Measurements from ENCODE around the gene GAS2L1. TPM values are rescaled to one million over a fixed set of nuclear protein-coding genes. Genes with fewer than 3 reads are reported as not detected.
"Not testable (repeated sequence)": the region's sequence is repeated elsewhere in the genome, so short reads cannot be mapped to it uniquely, and the experiment has no call there.

The GAS2L1 gene

DNA sequence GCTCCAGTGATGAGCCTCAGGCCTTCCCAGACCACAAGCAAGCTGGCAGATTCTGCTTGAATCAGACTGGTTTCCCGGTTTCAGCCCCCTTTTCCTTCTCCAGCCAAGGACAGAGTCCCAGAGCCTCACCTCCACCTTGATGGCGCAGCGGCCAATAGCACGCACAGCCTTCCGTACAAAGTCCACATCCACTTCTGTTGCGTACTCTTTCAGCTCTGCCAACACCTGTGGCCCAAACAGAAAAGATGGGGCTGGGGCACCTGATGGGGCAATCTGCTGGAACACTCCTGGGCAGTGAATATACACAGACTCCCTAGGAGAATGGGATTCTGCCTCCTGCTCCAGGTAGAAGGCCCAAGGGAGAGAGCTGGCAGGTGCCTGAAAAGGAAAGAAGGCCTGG is 44.6 kb downstream of the GAS2L1 start:
- H3K4me2 ChIP-seq (ENCODE audit: low read length), result no peak overlapping the region
- H3K4me3 ChIP-seq (ENCODE audit: low read length), result no peak overlapping the region
- H3K36me3 ChIP-seq (ENCODE audit: insufficient read depth, low read length), result peaks cover 90% of the 10 kb centered on the region
- no peaks in the 10 kb centered on the region for H3K9me3 ChIP-seq (replicated peaks; ENCODE audit: low read length)
- H3K27me3 ChIP-seq (ENCODE audit: control insufficient read depth, insufficient read depth, low read length), result no peaks in the 10 kb centered on the region
- no peaks in the 10 kb centered on the region for H3K4me1 ChIP-seq (ENCODE audit: control insufficient read depth, insufficient read depth, low read length)
- no peak overlapping the region for H3K9ac ChIP-seq (ENCODE audit: low read depth, low read length)

- no peaks in the 10 kb centered on the region for H3K27me3 ChIP-seq (ENCODE audit: control insufficient read depth, insufficient read depth, low read length)
- H3K9ac ChIP-seq (ENCODE audit: low read depth, low read length), result no peak overlapping the region
- H3K9me3 ChIP-seq (replicated peaks; ENCODE audit: low read length), result no peaks in the 10 kb centered on the region
- no peaks in the 10 kb centered on the region for H3K4me1 ChIP-seq (ENCODE audit: control insufficient read depth, insufficient read depth, low read length)
- H3K4me3 ChIP-seq (ENCODE audit: low read length), result no peak overlapping the region
- H3K36me3 ChIP-seq (ENCODE audit: insufficient read depth, low read length), result peaks cover 92% of the 10 kb centered on the region
- H3K4me2 ChIP-seq (ENCODE audit: low read length), result no peak overlapping the region
These were observed 45.4 kb downstream of the GAS2L1 start for GRCh38 chr22:29351891-29352290.

DNA sequence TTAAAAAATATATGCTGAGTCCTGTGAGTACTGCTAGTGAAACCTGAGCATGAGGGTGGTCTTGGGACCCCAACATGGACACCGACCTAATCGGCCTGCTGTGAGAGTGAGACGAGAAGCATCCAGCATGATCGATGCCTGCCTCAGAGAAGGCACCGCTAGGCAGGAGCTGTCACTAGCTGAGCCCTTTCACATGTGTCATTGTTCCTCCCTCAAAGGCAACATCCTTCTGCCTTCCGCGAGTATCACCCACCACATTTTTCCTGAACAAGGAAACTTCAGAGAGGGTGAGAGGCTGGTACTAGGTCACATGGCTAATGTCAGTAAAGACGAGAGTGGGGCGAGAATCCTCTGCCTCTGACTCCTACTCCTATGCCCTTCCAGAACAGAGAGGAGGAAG is 46.3 kb downstream of the GAS2L1 start:
- Histone ChIP-seq H3K4me1 (ENCODE audit: control insufficient read depth, insufficient read depth, low read length) (no peaks in the 10 kb centered on the region), H3K4me3 (ENCODE audit: low read length) (no peak overlapping the region), H3K27me3 (ENCODE audit: control insufficient read depth, insufficient read depth, low read length) (no peaks in the 10 kb centered on the region), H3K4me2 (ENCODE audit: low read length) (no peak overlapping the region), H3K9me3 (replicated peaks; ENCODE audit: low read length) (no peaks in the 10 kb centered on the region), H3K36me3 (ENCODE audit: insufficient read depth, low read length) (peaks cover 83% of the 10 kb centered on the region), H3K9ac (ENCODE audit: low read depth, low read length) (no peak overlapping the region)

DNA sequence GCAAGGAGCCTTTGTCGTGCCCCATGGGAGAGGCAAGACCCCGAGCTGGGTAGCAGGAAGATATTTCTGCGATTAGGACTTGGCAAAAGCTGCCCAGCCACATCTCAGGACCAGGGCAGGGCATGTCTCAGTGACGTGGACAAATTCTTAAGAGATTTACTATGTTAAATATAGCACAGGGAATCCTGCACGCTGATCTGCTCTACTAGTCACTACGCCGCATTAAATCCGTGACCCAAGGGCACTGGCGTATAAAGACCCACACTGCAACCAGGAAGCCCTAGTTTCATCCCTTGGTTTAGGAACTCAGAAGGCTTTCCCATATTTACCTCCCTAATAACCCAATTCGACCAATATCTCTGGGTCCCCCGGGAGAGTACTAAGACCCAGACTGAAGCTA is 46.8 kb downstream of the GAS2L1 start:
- no peak overlapping the region for H3K9ac ChIP-seq (ENCODE audit: low read depth, low read length)
- H3K36me3 ChIP-seq (ENCODE audit: insufficient read depth, low read length), result peaks cover 83% of the 10 kb centered on the region
- H3K4me1 ChIP-seq (ENCODE audit: control insufficient read depth, insufficient read depth, low read length), result no peaks in the 10 kb centered on the region
- no peaks in the 10 kb centered on the region for H3K27me3 ChIP-seq (ENCODE audit: control insufficient read depth, insufficient read depth, low read length)
- H3K9me3 ChIP-seq (replicated peaks; ENCODE audit: low read length), result no peaks in the 10 kb centered on the region
- H3K4me2 ChIP-seq (ENCODE audit: low read length), result no peak overlapping the region
- no peak overlapping the region for H3K4me3 ChIP-seq (ENCODE audit: low read length)

GRCh38 chr22:29353860-29354259 is 47.4 kb downstream of the GAS2L1 start:
- no peaks in the 10 kb centered on the region for H3K27me3 ChIP-seq (ENCODE audit: control insufficient read depth, insufficient read depth, low read length)
- no peaks in the 10 kb centered on the region for H3K4me1 ChIP-seq (ENCODE audit: control insufficient read depth, insufficient read depth, low read length)
- H3K9ac ChIP-seq (ENCODE audit: low read depth, low read length), result no peak overlapping the region
- H3K4me3 ChIP-seq (ENCODE audit: low read length), result no peak overlapping the region
- no peak overlapping the region for H3K4me2 ChIP-seq (ENCODE audit: low read length)
- no peaks in the 10 kb centered on the region for H3K9me3 ChIP-seq (replicated peaks; ENCODE audit: low read length)
- H3K36me3 ChIP-seq (ENCODE audit: insufficient read depth, low read length), result peaks cover 83% of the 10 kb centered on the region

DNA sequence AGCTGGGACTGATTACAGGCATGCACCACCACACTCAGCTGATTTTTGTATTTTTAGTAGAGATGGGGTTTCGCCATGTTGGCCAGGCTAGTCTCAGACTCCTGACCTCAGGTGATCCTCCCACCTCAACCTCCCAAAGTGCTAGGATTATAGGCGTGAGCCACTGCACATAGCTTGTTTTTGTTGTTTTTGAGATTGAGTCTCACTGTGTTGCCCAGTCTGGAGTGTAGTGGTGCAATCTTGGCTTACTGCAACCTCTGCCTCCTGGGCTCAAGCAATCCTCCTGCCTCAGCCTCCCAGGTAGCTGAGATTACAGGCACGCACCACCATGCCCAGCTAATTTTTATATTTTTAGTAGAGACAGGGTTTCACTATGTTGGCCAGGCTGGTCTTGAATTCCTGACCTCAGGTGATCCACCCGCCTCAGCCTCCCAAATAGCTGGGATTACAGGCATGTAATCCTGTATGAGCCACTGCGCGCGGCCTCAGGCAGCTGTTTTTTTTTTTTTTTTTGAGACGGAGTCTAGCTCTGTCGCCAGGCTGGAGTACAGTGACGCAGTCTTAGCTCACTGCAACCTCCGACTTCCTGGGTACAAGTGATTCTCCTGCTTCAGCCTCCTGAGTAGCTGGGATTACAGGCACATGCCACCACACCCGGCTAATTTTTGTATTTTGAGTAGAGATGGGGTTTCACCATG is 50.9 kb downstream of the GAS2L1 start:
- not testable (repeated sequence) for H3K4me1 ChIP-seq (ENCODE audit: control insufficient read depth, insufficient read depth, low read length); H3K4me3 ChIP-seq (ENCODE audit: low read length); H3K9ac ChIP-seq (ENCODE audit: low read depth, low read length); H3K4me2 ChIP-seq (ENCODE audit: low read length); H3K27me3 ChIP-seq (ENCODE audit: control insufficient read depth, insufficient read depth, low read length); H3K9me3 ChIP-seq (replicated peaks; ENCODE audit: low read length)
- peaks cover 59% of the 10 kb centered on the region for H3K36me3 ChIP-seq (ENCODE audit: insufficient read depth, low read length)

DNA sequence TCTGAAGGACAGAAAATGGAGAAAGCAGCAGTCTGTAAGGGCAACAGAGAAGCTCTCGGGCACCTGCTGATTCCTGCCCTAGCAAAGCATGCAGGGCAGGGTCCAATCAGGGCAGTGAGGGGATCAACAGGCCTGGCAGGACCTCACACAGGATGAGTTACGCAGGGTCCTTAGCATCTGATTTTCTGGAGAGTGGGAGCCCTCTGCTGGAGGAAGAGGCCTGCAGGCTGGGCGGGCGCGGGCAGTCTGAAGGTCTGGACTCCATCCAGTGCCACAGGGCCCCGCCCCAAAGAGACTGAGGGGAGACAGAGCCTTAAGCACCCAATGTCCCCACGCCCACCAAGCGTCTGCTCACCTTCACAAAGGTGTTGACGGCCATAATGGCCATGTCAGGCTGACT is 53.0 kb downstream of the GAS2L1 start:
- no peak overlapping the region for H3K9ac ChIP-seq (ENCODE audit: low read depth, low read length)
- H3K4me3 ChIP-seq (ENCODE audit: low read length), result no peak overlapping the region
- peaks cover 3% of the 10 kb centered on the region for H3K4me1 ChIP-seq (ENCODE audit: control insufficient read depth, insufficient read depth, low read length)
- no peak overlapping the region for H3K4me2 ChIP-seq (ENCODE audit: low read length)
- H3K9me3 ChIP-seq (replicated peaks; ENCODE audit: low read length), result no peaks in the 10 kb centered on the region
- no peaks in the 10 kb centered on the region for H3K27me3 ChIP-seq (ENCODE audit: control insufficient read depth, insufficient read depth, low read length)
- peaks cover 38% of the 10 kb centered on the region for H3K36me3 ChIP-seq (ENCODE audit: insufficient read depth, low read length)

Small RNAs within 50 kb of the gene (small RNA-seq; reads per million reads assigned to genes)
- not detected for gene MIR3653
